SK-N-SH (cell line): ENCODE results near the gene RAB7A.

Experiments used
- ELF1 ChIP-seq: IDR thresholded peaks from 2 replicates; pipeline ENCODE4 v1.4.0; 2012
- EP300 ChIP-seq, 2 experiments: IDR thresholded peaks; 2 replicates each; pipeline versions ENCODE4 v1.4.0 to v1.6.1; 2012; ENCODE audit warnings: borderline replicate concordance in 1 of 2, low read depth in 1 of 2, low read length in 1 of 2
- FOXM1 ChIP-seq: IDR thresholded peaks from 2 replicates; pipeline ENCODE4 v1.4.0; 2012; ENCODE audit warnings: low read depth, mild to moderate bottlenecking
- GATA2 ChIP-seq: sonication (generic); formaldehyde crosslinking; IDR thresholded peaks from 2 replicates; pipeline ENCODE4 v1.5.0; 2020; ENCODE audit warnings: mild to moderate bottlenecking, missing genetic modification reagents
- NRF1 ChIP-seq: IDR thresholded peaks from 2 replicates; pipeline ENCODE4 v1.6.1; 2012; ENCODE audit warnings: low read depth, mild to moderate bottlenecking, low read length
- POLR2AphosphoS5 ChIP-seq: IDR thresholded peaks from 2 replicates; pipeline ENCODE4 v1.6.1; 2012; ENCODE audit warnings: low read depth, low read length
- RCOR1 ChIP-seq: fragments of 150-350 bp; IDR thresholded peaks from 2 replicates; pipeline ENCODE4 v1.6.1; 2017; ENCODE audit warnings: antibody characterized with exemption, low read length
- RXRA ChIP-seq: IDR thresholded peaks from 2 replicates; pipeline ENCODE4 v1.4.0; 2012; ENCODE audit warnings: low read depth, mild to moderate bottlenecking, borderline replicate concordance
- SIN3A ChIP-seq: IDR thresholded peaks from 2 replicates; pipeline ENCODE4 v1.6.1; 2012; ENCODE audit warnings: low read depth, mild to moderate bottlenecking, low read length, moderate library complexity, borderline replicate concordance

GRCh38 chr3:128767094-128767750 is 41.2 kb downstream of the RAB7A start:
- TF ChIP-seq SIN3A (no peak), GATA2 (no peak), ELF1 (no peak), NRF1 (no peak), EP300 (IDR thresholded peaks at IDR 0.05; ENCODE audit: borderline replicate concordance in 1 of 2, low read depth in 1 of 2, low read length in 1 of 2) (no peak), RCOR1 (no peak), POLR2AphosphoS5 (no peak), FOXM1 (no peak), RXRA (no peak)
